CD4-positive, alpha-beta T cell treated with Interleukin-6 at 100 ng/mL for 8 hours (primary cell): ENCODE data around the gene CCDC6.
"Not testable (repeated sequence)": the region's sequence is repeated elsewhere in the genome, so short reads cannot be mapped to it uniquely, and the experiment has no call there.

Source experiments
- DNase-seq: peaks from one replicate; pipeline ENCODE4 v3.0.0-alpha.2; 2020; ENCODE audit warnings: mixed read lengths, low spot score

The CCDC6 gene

DNA sequence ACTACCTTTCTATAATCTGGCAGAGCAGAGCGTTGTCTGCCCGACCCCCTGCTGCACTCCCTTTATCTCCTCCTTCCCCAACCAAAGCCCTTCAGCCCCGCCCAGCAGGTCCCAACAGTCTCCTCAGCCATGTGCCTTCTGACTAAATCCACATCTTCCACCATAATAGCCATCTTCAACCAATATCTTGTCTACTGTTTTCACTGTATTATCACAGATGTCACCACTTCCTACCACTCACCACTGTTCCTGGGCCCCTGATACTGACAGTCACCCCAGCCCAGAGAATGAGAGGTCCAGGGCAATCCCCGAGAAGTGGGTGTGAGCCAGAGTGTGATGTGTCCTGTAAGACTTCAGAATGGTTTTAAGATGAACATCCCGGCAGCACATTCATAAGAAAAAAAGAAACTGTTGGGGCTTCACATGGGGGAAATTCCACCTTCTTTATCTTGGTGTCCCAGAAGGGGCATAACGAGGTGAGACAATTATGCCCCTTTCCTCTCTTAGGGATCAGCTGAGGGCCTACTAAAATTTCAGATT lies 25.3 kb downstream of the CCDC6 start:
- peak; percentile 12 for DNase-seq

DNA sequence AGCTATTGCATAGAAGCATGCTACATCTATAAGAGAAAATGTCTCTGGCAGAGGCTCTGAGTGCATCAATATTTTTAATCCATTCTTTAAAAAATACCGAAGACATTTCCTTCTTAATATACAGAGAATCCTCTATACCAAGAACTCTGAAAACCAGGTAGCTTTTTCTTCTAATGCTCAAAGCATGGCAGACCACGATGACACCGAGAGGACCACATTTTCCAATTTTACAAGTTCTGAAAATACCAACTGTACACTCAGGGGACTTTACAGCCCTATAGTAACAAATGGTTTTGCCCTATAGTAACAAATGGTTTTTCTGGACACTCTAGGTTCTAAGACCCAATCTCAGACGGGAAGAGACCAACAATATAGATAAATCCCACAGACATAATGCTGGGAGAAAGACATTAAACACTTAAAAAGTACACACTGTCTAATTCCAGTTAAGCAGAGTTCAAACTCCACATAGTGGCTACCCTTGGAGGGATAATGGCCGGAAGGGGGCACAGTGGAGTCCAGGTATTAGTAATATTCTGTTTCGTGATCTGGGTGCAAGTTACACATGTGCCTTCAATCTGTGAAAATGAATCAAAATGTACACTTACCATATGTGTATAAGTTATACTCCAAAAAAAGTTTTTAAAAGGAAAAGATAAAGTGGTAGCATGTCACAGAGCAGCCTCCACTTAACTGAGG lies 26.2 kb downstream of the CCDC6 start:
- no peak for DNase-seq

DNA sequence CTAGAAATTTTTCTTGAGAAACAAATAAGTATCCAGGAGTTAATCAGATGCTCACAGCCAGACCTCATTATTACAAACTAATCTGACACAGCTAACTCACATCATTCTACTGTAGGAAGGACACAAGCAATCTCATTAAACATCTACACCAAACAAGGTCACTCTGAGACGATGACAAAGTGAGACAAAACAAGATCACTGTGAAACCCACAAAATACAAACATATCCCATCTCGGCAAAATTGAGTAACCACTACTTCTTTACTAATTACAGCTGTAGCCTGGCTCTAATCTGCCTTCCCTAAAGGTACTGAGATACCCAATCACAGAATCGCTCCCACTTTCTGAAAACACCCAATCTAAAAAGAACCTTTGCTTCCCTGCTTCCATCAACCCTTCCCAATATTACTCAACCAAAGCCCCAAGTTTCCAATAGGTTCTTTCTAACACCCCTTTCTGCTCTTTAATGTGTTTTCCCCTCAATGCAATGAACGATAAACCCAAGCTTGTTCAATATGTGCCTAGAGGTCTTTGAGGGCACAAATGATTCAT lies 26.9 kb downstream of the CCDC6 start:
- no peak for DNase-seq

DNA sequence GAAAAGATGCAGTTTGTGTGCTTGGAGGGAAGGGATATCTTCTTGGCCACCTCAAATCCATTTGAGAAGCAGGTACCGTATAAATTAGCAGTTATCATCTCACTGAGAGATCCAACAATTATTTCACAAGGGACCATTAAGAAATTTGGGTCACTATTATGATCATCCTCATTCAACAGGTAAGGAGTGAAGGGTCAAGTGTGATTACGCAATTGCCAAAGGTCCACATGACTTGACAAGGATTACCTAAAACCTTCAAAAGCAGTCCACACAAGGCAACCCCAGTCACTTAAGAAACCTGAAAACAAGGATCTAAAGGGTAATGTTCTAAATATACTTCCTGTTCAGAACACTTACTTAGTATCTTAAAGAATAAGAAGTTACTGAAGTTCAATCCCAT lies 27.4 kb downstream of the CCDC6 start:
- no peak for DNase-seq

DNA sequence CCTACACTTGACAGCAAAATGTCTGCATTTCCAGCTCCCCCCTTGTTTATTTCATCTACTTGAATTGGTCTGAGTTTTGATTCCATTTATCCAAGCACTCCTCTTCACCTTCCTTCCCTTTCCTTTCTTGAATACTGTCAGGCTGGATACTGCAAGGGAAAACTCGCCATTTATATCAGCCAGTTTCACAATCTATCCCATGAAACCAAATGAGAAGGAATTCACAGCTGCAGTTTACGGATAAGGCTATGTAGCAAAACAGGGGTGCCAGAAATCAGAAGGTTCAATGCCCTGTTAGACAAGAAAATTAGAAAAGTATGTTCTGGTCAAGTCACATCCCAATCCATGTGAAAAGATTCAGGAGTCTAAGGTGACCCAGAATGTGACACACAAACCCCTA lies 28.1 kb downstream of the CCDC6 start:
- DNase-seq: no peak

DNA sequence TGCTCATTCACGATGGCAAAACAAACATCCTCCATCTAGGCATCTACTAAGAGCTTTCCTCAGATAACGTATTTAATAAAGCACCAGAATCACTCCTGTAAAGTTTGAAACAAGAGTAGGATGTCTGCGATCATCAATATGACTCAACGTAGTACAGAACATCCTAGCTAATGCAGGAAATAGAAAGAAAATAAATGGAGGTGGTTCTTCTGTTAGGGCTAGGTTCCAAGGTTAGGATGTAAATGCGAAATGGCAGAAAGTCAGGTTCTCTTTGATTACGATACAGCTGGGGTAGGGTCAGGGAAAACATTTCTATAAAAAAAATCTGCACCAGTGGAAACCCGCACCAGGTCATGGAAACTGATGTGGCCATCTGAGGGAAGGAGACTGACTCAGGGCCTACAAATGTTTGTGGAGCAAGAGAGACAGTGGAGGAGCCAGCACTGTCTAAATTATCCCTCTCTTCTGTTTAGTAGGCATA lies 29.1 kb downstream of the CCDC6 start:
- DNase-seq: no peak

DNA sequence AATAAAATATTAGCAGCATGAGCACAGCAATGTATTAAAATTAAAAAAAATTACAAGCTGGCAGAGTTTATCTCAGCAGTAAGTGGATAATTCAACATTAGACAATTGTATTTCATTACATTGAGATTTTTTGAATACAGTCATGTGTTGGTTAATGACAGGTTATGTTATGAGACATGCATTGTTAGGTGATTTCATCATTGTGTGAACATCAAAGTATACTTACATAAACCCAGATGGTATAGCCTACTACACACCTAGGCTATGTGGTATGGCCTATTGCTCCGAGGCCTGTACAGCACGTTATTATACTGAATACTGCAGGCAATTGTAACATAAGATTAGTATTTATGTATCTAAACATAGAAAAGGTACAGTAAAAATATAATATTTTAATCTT lies 29.7 kb downstream of the CCDC6 start:
- no peak for DNase-seq

DNA sequence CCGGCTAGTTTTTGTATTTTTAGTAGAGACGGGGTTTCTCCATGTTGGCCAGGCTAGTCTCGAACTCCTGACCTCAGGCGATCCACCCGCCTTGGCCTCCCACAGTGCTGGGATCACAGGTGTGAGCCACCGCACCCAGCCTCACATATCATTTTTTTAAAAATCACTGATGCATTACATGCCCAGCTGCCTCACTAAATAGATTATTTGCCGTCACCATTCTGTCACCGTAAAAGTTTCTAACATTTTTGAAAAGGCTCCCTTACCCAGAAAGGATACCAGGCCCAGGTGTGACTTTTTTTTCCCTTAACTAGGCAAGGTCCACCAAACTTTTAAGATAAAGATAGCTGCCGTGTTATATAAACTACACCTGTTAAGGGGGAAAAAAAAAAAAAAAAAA lies 30.1 kb downstream of the CCDC6 start:
- not testable (repeated sequence) for DNase-seq

DNA sequence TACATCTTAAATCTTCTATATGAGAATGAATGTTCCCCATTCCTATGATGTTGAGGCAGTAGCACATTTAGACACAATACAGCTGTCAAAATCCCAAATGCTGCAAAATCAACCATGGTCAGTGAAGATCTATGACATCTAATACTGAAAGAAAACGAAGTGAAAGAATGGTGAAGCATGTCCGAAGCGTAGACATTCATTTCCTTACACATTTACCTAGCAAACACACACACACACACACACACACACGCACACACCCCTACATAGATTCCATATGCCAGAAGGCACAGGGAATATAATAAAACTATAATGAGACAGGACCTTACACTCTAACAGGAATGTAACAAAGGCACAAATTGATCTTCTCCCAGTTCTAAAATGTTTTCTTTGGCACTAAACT lies 32.5 kb downstream of the CCDC6 start:
- no peak for DNase-seq

DNA sequence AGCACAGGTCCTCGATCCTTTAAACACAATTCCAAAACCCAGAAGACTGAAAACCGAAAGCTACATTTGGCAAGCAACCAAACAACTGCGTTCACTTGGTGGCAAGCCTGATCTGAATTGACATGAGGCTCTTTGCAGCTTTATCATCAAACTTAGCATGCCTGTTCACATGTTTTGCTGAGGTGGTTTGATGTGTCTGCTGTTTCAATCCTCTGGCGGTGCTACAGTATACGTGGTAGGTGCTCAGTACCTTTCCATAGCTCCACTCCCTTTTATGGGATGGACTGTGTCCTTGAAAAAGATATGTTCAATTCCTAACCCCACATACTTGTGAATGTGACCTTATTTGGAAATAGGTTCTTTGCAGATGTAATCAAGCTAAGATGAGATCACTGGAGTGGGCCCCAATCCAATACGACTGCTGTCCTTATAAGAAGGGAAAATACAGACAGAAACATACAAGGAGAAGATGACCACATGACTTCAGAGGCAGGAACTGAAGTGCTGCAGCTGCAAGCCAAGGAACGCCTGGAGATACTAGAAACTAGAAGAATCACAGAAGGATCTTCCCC lies 33.4 kb downstream of the CCDC6 start:
- DNase-seq: no peak

DNA sequence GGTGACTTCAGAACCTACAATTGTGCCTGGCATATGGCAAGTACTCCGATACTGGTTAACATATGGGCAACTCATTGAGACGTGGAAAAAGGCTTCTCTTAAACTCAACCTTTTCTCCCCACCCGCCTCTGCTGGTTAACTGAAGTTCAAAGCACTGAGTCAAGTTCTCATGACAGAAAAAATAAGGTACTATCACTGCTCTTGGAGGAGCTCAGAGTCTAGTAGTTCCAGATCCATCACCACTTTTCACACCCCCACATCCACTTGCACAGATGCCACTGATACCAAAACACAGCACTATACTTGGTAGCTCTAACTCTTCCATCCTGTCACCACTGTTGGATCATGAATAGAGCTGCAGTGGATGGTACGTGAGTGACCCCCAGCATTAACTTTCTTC lies 36.2 kb downstream of the CCDC6 start:
- DNase-seq: no peak

DNA sequence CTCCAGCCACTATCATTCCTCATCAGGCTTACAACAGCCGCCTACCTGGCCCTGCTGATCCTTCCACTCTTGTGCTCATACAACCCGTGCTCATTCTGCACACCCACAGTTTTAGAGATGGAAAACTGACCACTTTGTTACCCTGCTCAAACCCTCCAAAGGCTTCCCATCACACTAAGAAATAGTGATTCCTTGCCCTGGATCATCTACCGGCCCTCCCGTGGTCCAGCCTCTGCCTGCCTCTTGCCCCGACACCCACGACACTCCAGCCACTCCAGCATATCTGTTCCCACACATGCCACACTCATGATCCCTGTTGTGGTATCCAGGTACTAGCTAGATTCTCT lies 36.8 kb downstream of the CCDC6 start:
- no peak for DNase-seq

DNA sequence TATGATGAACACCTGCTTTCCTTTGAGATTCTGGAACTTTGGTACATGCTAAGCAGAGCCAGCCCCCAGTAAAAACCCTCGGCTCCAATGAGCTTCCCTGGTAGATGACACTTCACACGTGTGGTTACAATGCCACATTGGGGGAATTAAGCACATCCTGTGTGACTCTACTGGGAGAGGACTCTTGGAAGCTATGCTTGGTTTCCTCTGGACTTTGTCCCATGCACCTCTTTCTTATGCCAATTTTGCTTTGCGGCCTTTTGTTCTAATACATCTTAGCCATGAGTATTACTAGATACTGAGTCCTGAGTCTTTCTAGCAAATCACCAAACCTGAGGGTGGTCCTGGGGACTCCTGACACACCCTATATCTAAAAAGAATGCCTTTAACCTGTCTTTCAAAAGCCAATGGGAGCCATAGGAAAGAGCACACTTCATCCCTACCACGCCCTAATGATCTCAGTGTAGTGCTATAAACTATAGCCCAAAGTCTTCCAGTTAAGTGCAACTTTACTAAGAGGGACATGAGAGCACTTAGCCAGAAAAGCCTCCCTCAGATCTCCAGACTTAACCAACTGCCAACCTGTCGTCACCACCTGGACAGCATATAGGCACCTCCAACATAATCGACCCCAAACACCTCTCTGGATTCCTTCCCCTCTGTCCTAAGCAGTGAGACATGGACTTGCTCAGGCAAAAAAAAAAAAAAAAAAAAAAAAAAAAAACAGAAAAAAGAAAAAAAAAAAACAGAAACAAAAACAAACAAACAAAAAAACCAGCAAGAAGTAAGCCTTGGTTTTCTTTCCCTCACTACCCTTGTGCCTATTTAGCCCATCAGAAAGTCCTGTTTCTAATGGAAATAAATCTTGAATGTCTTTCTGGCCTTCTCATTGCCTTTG lies 37.4 kb downstream of the CCDC6 start:
- no peak for DNase-seq

DNA sequence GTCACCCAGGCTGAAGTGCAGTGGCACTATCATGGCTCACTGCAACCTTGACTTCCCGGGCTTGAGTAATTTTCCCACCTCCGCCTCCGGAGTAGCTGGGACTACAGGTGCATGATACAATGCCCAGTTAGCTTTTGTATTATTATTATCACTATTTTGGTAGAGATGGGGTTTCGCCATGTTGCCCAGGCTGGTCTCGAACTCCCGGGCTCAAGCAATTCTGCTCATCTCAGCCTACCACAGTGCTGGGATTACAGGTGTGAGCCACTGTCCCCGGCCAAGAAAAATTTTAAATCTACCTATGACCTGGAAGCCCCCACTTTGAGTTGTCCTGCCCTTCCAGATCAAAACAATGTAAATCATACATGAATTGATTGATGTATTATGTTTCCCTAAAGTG lies 38.8 kb downstream of the CCDC6 start:
- DNase-seq: no peak

DNA sequence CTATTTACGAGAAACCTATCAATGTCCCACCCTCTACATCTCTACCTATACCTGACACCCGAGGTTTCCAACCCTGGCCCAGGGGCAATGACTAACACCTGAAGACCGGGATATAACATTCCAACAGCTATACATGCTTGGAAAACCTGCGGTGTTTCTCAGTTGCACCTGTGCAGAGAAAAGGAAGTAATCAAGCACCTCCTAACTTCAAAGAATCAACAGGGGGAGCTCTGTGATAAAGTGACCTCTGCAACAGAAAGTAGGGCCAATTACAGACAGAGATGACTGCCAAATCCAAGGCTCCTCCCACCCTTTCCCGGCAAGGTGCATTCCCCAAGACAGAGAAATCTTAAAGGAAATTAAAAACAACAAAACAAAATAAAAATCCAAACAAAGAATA lies 41.3 kb downstream of the CCDC6 start:
- DNase-seq: peak; percentile 19

DNA sequence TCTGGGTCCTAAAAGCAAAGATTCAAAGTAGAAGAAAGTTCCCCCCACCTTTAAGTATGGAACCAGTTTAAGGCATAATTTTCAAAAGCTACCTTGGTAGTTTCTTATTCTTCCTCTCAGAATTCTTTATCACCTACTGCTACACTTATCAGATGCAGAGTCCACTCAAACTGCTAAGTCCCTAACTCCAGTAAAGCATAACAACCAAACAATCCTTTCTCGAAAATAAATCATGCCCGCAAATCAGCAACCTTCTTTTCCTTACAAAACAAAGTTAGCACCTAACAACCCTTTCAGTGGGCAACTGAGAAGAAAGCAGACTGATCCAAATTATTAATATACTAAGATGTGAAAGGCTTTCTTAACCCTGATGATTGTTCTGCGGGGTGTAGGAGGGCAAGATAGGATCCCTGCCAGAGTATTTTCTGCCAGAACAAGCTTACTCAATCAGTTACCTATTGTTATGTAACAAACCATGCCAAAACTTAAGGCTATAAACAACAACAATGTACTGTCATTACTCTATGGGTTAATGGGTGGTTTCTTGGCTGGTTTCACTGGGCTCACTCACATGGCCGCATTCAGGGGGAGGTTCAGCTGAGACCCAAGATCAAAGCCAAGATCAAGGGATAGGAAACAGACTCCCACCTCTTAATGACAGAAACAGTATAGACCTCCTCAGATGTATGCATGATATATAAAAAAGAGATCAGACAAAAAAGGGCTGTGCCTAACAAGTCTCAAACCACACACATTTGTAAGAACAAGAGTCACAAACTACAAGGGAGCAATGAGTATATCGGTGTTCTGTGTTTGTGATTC lies 42.0 kb downstream of the CCDC6 start:
- DNase-seq: no peak

DNA sequence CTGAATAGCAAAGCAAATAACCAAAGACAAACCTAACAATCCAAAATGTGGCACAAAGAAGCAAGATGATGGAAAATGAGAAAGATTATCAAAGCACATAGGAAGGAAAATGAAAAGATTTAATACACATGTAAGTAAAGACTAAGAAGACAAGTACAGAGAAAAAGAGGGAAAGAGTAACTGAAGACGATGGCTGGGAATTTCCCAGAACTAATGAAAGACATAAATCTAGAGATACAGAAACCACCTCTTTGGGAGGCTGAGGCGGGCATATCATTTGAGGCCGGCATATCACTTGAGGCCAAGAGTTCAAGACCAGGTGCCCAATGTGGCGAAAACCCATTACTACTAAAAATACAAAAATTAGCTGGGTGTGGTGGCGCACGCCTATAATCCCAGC lies 46.8 kb downstream of the CCDC6 start:
- no peak for DNase-seq

DNA sequence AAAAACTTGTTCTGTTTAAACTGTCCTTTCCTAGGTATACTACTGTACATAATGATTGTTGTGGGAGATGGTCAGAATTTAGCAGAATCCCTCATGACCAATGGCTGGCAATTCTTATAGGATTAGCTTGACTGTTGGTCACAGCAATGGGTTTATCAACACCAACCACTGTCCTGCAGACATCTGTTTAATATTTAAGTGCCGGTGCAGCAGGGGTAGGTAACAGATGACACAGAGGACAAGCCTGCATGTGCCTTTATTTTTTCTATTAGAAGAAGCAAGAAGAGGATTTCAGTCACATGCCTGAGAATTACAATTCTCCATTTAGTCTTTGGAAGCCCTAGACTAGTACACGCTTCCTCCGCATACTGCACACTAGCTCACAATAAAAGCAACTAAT lies 48.4 kb downstream of the CCDC6 start:
- DNase-seq: no peak

DNA sequence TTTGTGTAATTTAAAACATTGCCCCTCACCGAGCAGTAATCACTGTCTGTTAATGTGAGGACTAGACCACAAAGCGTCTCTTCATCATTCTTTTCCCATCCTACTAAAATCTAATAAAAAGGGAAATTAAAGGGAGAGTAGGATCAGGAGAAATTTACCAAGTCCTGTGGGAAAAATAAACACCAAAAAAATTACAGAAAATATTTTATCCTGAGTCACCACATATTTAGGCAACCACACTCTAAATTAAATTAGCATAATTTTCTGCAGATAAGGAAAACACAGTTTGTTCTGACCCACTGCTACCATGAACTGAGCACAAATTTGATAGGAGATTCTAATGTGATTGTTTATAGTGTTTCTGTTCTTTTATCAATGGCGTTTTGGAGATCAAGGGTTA lies 49.3 kb downstream of the CCDC6 start:
- DNase-seq: no peak

DNA sequence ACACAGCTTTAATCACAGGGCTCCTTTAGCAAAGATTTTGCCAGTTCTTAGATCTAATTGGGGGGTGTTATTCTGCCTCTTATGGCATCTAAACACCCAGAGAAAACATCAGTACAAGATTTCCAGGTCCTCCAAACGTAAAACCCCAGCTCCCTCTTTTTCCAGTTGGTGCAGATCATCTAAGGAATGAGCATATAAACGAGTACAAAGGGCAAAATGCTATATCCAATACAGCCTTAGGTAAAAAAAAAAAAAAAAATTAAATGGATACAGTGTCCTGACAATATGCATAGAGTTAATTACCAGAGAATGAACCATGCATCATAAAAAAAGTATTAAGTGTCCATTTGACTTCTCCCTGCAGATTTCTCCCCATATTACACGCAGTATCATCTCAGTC lies 50.3 kb downstream of the CCDC6 start:
- DNase-seq: no peak

DNA sequence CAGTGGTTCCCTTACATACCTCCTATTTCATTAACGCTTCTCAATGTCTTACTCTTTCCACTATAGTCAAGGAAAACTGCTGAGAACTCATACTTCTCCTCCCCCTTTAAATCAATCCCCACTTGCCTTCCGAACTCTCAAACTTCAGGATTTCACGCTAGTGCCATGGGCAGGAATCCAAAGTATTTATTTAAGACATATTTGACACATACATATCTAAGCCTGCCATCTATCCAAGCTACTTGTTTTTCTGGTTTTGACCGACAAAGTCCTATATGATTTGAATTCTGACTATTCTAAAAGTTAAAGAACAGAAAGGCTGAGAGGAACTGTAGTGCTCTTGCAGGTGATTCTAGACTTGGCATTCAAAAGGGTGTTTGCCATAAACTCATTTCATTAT lies 51.8 kb downstream of the CCDC6 start:
- no peak for DNase-seq

DNA sequence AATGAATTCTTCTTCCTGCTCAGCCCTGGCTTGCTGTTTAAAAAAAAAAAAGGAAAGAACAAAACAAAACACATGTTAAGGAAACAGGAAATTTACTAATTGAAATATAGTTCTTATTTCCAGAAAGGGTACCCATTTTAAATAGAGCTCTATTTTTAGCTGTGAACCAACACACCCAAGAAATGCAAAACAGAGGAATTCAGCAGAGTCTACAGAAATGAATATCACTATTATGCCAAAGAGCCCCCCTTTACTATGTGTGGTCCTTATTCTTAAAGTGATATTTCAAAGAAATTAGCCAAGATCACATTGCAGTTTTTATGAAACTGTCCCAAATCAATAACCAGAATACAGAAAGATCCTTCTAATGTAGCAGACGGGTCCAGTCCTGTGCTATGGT lies 53.7 kb downstream of the CCDC6 start:
- DNase-seq: no peak
